HG02610 (cell line): ENCODE measurements around the gene NCEH1.
"Not testable (repeated sequence)": the region's sequence is repeated elsewhere in the genome, so short reads cannot be mapped to it uniquely, and the experiment has no call there.

Source experiments
- ATAC-seq: cut with Tn5 transposase; IDR thresholded peaks from one replicate; pipeline ENCODE4 v1.9.1; 2021; ENCODE audit warnings: mild to moderate bottlenecking, moderate library complexity; ENCODE audit not compliant: unreplicated experiment

The NCEH1 gene

GRCh38 chr3:172616031-172616461 is 94.8 kb downstream of the NCEH1 start:
- ATAC-seq = peak; percentile 72

GRCh38 chr3:172615296-172615695 is 95.6 kb downstream of the NCEH1 start:
- ATAC-seq = no peak

GRCh38 chr3:172614340-172615274 is 96.3 kb downstream of the NCEH1 start:
- no peak for ATAC-seq

GRCh38 chr3:172613845-172614244 is 97.0 kb downstream of the NCEH1 start:
- no peak for ATAC-seq

- ATAC-seq = no peak
Measured at GRCh38 chr3:172612871-172613678, 97.8 kb downstream of the NCEH1 start.

- no peak for ATAC-seq
Measured at GRCh38 chr3:172609750-172610149, 101.1 kb downstream of the NCEH1 start.

- ATAC-seq = no peak
Measured at GRCh38 chr3:172608575-172608974, 102.3 kb downstream of the NCEH1 start.

GRCh38 chr3:172607305-172608121 is 103.4 kb downstream of the NCEH1 start:
- peak; percentile 73 for ATAC-seq

- ATAC-seq = no peak
Measured at GRCh38 chr3:172606021-172606420, 104.8 kb downstream of the NCEH1 start.

GRCh38 chr3:172604895-172605646 is 105.8 kb downstream of the NCEH1 start:
- no peak for ATAC-seq

GRCh38 chr3:172601066-172601832 is 109.6 kb downstream of the NCEH1 start:
- no peak for ATAC-seq

- ATAC-seq = no peak
Measured at GRCh38 chr3:172600644-172601065, 110.2 kb downstream of the NCEH1 start.

GRCh38 chr3:172598904-172599303 is 112.0 kb downstream of the NCEH1 start:
- ATAC-seq = no peak

GRCh38 chr3:172596394-172596706 is 114.5 kb downstream of the NCEH1 start:
- ATAC-seq = no peak

- peak; percentile 27 for ATAC-seq
Measured at GRCh38 chr3:172595664-172596393, 115.0 kb downstream of the NCEH1 start.

- not testable (repeated sequence) for ATAC-seq
Measured at GRCh38 chr3:172594900-172595663, 115.8 kb downstream of the NCEH1 start.

- no peak for ATAC-seq
Measured at GRCh38 chr3:172592898-172593669, 117.8 kb downstream of the NCEH1 start.
